DND-41 (cell line): Measurements from ENCODE around the gene PADI2.

Experiments used
- CTCF ChIP-seq: IDR thresholded peaks from 2 replicates; pipeline ENCODE4 v1.5.1; 2012; ENCODE audit warnings: borderline replicate concordance, low read length, moderate library complexity, mild to moderate bottlenecking; ENCODE audit not compliant: poor library complexity, severe bottlenecking; ENCODE audit errors: extremely low read depth
- EZH2 ChIP-seq: IDR thresholded peaks from 3 replicates; pipeline ENCODE4 v1.6.1; 2012; ENCODE audit warnings: borderline replicate concordance, low read depth, mild to moderate bottlenecking, moderate library complexity, low read length, inconsistent platforms; ENCODE audit not compliant: severe bottlenecking

DNA sequence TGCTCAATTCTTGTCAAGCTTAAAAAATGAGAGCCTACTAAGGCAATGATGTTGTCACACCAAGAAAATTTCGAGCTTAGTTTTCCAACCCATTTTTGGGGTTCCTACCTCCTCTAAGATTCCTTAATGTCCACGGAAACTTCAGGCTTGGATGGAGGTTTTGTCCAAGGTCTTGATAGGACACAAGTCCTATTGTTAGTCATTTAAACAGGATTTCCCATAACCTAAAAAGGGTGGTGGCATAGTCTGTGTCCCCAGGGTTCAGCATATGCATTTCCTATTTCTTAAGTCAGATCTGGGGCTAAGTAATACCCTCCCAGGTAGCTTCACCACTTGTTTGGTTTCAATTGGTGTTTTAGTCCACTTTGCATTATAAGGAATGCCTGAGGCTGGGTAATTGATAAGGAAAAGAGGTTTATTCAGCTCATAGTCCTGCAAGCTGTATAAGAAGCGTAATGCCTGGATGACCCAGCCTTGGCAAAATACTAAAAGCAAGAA, 10.9 kb upstream of the PADI2 start:
- no peak for TF ChIP-seq CTCF
- no peak for TF ChIP-seq EZH2
